ENCODE data around the gene GLI3. TPM values are rescaled to one million over a fixed set of nuclear protein-coding genes. Genes with fewer than 3 reads are reported as not detected.

Gene GLI3
- total and polyA plus RNA-seq, 2 of the 4 experiments (the other 2 are of a cell fraction), result 1.3 to 3.9 TPM

- Histone ChIP-seq H3K4me2 (ENCODE audit: low read depth, low read length) (no peak overlapping the region), H4K91ac (ENCODE audit: insufficient read depth, low read depth, low read length) (no peak overlapping the region), H3K4me3 (ENCODE audit: insufficient read depth, low read depth, low read length) (no peak overlapping the region), H2AK9ac (replicated peaks; ENCODE audit: low read depth, low read length, poor library complexity) (no peak overlapping the region), H3K36me3 (ENCODE audit: control insufficient read depth, insufficient read depth, low read length) (peaks cover 27% of the 10 kb centered on the region), H3K56ac (ENCODE audit: extremely low read depth, insufficient read depth, low read length) (no peak overlapping the region), H3K27ac (ENCODE audit: insufficient read depth, low read length) (no peak overlapping the region), H2BK120ac (ENCODE audit: low read depth, low read length) (no peak overlapping the region), H2BK5ac (ENCODE audit: low read depth, low read length, poor library complexity, severe bottlenecking) (no peak overlapping the region), H3K79me1 (ENCODE audit: low read depth in 1 of 2, low read length in 2 of 2) (no peaks in the 10 kb centered on the region), H4K8ac (ENCODE audit: low read depth in 2 of 2, low read length in 2 of 2) (no peak overlapping the region), H3K9me3 (ENCODE audit: control insufficient read depth, insufficient read depth, low read length) (no peaks in the 10 kb centered on the region), H2BK20ac (ENCODE audit: low read depth, low read length) (no peak overlapping the region), H4K20me1 (ENCODE audit: insufficient read depth, low read length) (no peaks in the 10 kb centered on the region), H3K23ac (ENCODE audit: low read depth, low read length) (no peak overlapping the region), H3K4me1 (ENCODE audit: control insufficient read depth, insufficient read depth, low read length) (peaks cover 3% of the 10 kb centered on the region), H3K18ac (ENCODE audit: low read depth, low read length) (no peak overlapping the region), H3K9me1 (ENCODE audit: insufficient read depth, low read length) (peaks cover 3% of the 10 kb centered on the region; the same call in 1 of the 2 replicates), H4K5ac (ENCODE audit: low read depth, low read length) (no peak overlapping the region), H2AK5ac (ENCODE audit: low read depth, low read length) (no peak overlapping the region), H3K27me3 (ENCODE audit: control insufficient read depth, insufficient read depth, low read length) (no peaks in the 10 kb centered on the region), H2AFZ (replicated peaks; ENCODE audit: low read length, poor library complexity) (no peak overlapping the region), H3K9ac (ENCODE audit: low read depth, low read length) (no peak overlapping the region), H3K14ac (replicated peaks; ENCODE audit: low read depth, low read length) (no peak overlapping the region), H3K4ac (ENCODE audit: low read depth, low read length) (no peak overlapping the region), H2BK15ac (ENCODE audit: low read depth, low read length) (no peak overlapping the region)
- no CpG with 5 or more reads among the region's 4 CpGs for WGBS, 2 experiments (ENCODE audit: extremely low coverage in 2 of 2, insufficient read length in 1 of 2)
- in situ Hi-C loops (cut with MboI; ENCODE audit: low sequenced_read_pairs), result no loop called here
- dilution Hi-C loops (cut with HindIII; ENCODE audit: low sequenced_read_pairs, unreplicated experiment), result no loop called here
- ChIA-PET POLR2A (ENCODE audit: unreplicated experiment) (no interaction called here), CTCF (no interaction called here)
- intact Hi-C loops (cut with micrococcal nuclease), result loop anchor here (10.0 kb wide), 1 partner anchor 442 kb away; no protein-coding TSS in a partner anchor
- no peak for ATAC-seq (ENCODE audit: low read depth)
- BruUV-seq (replicated peaks), result no TSS peak
- DNase-seq, result no peak
- no peak for TF ChIP-seq POLR2A (IDR thresholded peaks at IDR 0.05; ENCODE audit: low read depth, low read length)
- no peak for TF ChIP-seq FOS (IDR thresholded peaks at IDR 0.05; ENCODE audit: low read depth, low read length)
- TF ChIP-seq NFE2L2 (IDR thresholded peaks at IDR 0.05; ENCODE audit: low read depth, low read length), result no peak
- TF ChIP-seq RFX5 (IDR thresholded peaks at IDR 0.05; ENCODE audit: low read depth, low read length), result no peak
- TF ChIP-seq RAD21 (IDR thresholded peaks at IDR 0.05; ENCODE audit: low read length), result no peak
- no peak for TF ChIP-seq SMC3 (IDR thresholded peaks at IDR 0.05; ENCODE audit: low read depth, low read length)
- no peak for TF ChIP-seq RCOR1 (IDR thresholded peaks at IDR 0.05; ENCODE audit: insufficient replicate concordance, low read length)
- TF ChIP-seq, protein P1, sequence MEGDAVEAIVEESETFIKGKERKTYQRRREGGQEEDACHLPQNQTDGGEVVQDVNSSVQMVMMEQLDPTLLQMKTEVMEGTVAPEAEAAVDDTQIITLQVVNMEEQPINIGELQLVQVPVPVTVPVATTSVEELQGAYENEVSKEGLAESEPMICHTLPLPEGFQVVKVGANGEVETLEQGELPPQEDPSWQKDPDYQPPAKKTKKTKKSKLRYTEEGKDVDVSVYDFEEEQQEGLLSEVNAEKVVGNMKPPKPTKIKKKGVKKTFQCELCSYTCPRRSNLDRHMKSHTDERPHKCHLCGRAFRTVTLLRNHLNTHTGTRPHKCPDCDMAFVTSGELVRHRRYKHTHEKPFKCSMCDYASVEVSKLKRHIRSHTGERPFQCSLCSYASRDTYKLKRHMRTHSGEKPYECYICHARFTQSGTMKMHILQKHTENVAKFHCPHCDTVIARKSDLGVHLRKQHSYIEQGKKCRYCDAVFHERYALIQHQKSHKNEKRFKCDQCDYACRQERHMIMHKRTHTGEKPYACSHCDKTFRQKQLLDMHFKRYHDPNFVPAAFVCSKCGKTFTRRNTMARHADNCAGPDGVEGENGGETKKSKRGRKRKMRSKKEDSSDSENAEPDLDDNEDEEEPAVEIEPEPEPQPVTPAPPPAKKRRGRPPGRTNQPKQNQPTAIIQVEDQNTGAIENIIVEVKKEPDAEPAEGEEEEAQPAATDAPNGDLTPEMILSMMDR (conservative IDR thresholded peaks at IDR 0.05; ENCODE audit: low read depth, low read length), result no peak
- no peak for TF ChIP-seq MAFK (IDR thresholded peaks at IDR 0.05; ENCODE audit: low read depth, low read length)
- TF ChIP-seq BHLHE40 (IDR thresholded peaks at IDR 0.05; ENCODE audit: low read depth, low read length), result no peak
- TF ChIP-seq CHD1 (IDR thresholded peaks at IDR 0.05; ENCODE audit: low read depth, low read length), result no peak
- no peak for TF ChIP-seq MXI1 (IDR thresholded peaks at IDR 0.05; ENCODE audit: borderline replicate concordance, low read depth, low read length)
- TF ChIP-seq USF2 (IDR thresholded peaks at IDR 0.05; ENCODE audit: low read depth, low read length), result no peak
- TF ChIP-seq, protein P2, sequence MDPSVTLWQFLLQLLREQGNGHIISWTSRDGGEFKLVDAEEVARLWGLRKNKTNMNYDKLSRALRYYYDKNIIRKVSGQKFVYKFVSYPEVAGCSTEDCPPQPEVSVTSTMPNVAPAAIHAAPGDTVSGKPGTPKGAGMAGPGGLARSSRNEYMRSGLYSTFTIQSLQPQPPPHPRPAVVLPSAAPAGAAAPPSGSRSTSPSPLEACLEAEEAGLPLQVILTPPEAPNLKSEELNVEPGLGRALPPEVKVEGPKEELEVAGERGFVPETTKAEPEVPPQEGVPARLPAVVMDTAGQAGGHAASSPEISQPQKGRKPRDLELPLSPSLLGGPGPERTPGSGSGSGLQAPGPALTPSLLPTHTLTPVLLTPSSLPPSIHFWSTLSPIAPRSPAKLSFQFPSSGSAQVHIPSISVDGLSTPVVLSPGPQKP (IDR thresholded peaks at IDR 0.05; ENCODE audit: borderline replicate concordance, low read depth, low read length), result no peak
- no peak for TF ChIP-seq MAZ (IDR thresholded peaks at IDR 0.05; ENCODE audit: borderline replicate concordance, low read depth, low read length)
- TF ChIP-seq CEBPB (IDR thresholded peaks at IDR 0.05; ENCODE audit: low read depth, low read length), result no peak
These were observed 264.2 kb downstream of the GLI3 start for GRCh38 chr7:41972776-41973175.

Data from IMR-90 (cell line).